Nephron (organoid): ENCODE results near the gene MFN2.

ENCODE experiments used
- H3K27ac Mint-ChIP-seq, 3 experiments: 2 replicates each; pipeline ENCODE4 v1.8.0; 2020; ENCODE audit warnings: mixed read lengths in 3 of 3, mild to moderate bottlenecking in 2 of 3, moderate library complexity in 1 of 3
- H3K27me3 Mint-ChIP-seq: 2 replicates; pipeline ENCODE4 v1.8.0; 2021; ENCODE audit warnings: low read depth, mild to moderate bottlenecking, moderate library complexity, mixed read lengths
- H3K36me3 Mint-ChIP-seq: 2 replicates; pipeline ENCODE4 v1.8.0; 2020; ENCODE audit warnings: low read depth, mixed read lengths
- H3K4me1 Mint-ChIP-seq: 2 replicates; pipeline ENCODE4 v1.8.0; 2020; ENCODE audit warnings: mixed read lengths
- H3K4me3 Mint-ChIP-seq, 3 experiments: 2 replicates each; pipeline ENCODE4 v1.8.0; 2020; ENCODE audit warnings: mild to moderate bottlenecking in 3 of 3, mixed read lengths in 3 of 3, moderate library complexity in 2 of 3
- H3K9me3 Mint-ChIP-seq: 2 replicates; pipeline ENCODE4 v1.8.0; 2020; ENCODE audit warnings: mixed read lengths
- TF ChIP-seq, protein P1 (sequence below), 3 experiments: fragments of 200-600 bp; sonication (generic); IDR thresholded peaks; one replicate each; pipeline ENCODE4 v1.5.0; 2021; ENCODE audit warnings: antibody characterized with exemption in 3 of 3; ENCODE audit not compliant: unreplicated experiment in 3 of 3

Gene MFN2

DNA sequence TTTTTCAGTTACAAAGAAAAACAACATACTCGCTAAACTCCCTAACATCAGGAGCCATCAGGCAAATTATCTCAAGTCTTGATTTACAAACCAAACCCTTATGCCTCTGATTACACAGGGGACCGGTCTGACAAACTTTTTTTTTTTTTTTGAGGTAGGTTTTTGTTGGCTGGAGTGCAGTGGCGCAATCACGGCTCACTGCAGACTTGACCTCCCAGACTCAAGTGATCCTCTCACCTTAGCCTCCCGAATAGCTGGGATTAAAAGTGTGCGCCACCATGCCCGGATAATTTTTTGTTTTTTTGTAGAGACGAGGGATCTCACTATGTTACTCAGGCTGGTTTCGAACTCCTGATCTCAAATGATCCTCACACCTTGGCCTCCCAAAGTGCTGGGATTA is 35.3 kb downstream of the MFN2 start:
- peaks cover 23% of the 10 kb centered on the region for H3K4me1 Mint-ChIP-seq
- no peaks in the 10 kb centered on the region for H3K9me3 Mint-ChIP-seq
- TF ChIP-seq, protein P1, sequence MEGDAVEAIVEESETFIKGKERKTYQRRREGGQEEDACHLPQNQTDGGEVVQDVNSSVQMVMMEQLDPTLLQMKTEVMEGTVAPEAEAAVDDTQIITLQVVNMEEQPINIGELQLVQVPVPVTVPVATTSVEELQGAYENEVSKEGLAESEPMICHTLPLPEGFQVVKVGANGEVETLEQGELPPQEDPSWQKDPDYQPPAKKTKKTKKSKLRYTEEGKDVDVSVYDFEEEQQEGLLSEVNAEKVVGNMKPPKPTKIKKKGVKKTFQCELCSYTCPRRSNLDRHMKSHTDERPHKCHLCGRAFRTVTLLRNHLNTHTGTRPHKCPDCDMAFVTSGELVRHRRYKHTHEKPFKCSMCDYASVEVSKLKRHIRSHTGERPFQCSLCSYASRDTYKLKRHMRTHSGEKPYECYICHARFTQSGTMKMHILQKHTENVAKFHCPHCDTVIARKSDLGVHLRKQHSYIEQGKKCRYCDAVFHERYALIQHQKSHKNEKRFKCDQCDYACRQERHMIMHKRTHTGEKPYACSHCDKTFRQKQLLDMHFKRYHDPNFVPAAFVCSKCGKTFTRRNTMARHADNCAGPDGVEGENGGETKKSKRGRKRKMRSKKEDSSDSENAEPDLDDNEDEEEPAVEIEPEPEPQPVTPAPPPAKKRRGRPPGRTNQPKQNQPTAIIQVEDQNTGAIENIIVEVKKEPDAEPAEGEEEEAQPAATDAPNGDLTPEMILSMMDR (IDR thresholded peaks at IDR 0.05; ENCODE audit: unreplicated experiment in 3 of 3) = no peak
- H3K4me3 Mint-ChIP-seq = no peak overlapping the region
- H3K27me3 Mint-ChIP-seq = no peaks in the 10 kb centered on the region
- no peak overlapping the region for H3K27ac Mint-ChIP-seq
- H3K36me3 Mint-ChIP-seq = peaks cover 34% of the 10 kb centered on the region

DNA sequence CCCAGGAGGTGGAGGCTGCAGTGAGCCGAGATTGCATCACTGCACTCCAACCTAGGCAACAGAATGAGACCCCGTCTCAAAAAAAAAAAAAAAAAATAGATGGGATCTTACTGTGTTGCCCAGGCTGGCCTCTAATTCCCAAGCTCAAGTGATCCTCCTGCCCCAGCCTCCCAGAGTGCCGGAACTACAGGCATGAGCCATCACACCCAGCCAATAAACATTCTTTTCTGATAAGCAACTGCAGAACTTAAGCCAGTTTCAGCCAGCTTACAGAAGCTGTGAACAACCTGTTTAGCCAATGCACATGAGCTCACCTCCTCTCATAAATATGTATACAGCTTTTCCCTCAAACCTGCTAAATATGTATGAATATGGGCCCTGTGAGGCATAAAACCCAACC is 35.9 kb downstream of the MFN2 start:
- TF ChIP-seq, protein P1 (IDR thresholded peaks at IDR 0.05; ENCODE audit: unreplicated experiment in 3 of 3) = no peak
- Mint-ChIP-seq H3K27ac (peak overlapping the region in 2 of 3 experiments; percentile 5 to 21), H3K36me3 (peaks cover 28% of the 10 kb centered on the region), H3K27me3 (no peaks in the 10 kb centered on the region), H3K9me3 (no peaks in the 10 kb centered on the region), H3K4me3 (peak overlapping the region in 1 of 3 experiments; percentile 41), H3K4me1 (peaks cover 23% of the 10 kb centered on the region)

DNA sequence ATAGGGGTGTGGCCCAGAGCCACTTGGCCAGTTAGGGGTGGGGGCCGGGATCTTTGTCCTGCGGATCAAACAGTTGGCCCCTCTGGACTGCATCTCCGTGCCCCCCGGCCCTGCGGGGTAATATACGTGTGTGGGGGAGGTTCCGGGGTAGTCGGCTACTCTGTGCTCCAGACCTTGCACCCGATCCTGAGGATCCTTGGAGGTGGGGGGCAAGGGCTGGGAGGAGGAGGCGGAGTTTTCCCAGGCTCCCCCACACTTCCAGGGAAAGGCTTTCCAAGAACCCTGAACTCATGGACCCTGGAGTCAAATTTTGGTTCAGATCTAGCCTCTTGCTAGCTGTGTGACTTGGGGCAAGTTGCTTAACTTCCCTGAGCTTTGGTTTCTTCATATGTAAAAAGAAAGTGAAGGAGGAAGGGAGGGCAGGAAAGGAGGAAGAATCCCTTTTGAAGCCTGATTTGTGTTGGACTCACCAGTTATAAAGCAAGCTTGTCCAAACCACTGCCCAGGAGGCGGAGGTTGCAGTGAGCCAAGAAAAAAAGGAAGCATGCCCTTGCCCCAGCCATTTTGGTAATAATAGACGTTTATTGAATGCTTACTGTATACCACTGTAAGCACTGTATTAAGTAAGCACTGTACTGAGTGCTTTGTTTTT is 39.7 kb downstream of the MFN2 start:
- no peaks in the 10 kb centered on the region for H3K27me3 Mint-ChIP-seq
- TF ChIP-seq, protein P1 (IDR thresholded peaks at IDR 0.05; ENCODE audit: unreplicated experiment in 3 of 3) = no peak
- peak overlapping the region in 1 of 3 experiments; percentile 77 for H3K27ac Mint-ChIP-seq
- no peaks in the 10 kb centered on the region for H3K9me3 Mint-ChIP-seq
- H3K36me3 Mint-ChIP-seq = peaks cover 10% of the 10 kb centered on the region
- H3K4me3 Mint-ChIP-seq = peak overlapping the region; percentile 79 to 82 (median 82)
- no peaks in the 10 kb centered on the region for H3K4me1 Mint-ChIP-seq

DNA sequence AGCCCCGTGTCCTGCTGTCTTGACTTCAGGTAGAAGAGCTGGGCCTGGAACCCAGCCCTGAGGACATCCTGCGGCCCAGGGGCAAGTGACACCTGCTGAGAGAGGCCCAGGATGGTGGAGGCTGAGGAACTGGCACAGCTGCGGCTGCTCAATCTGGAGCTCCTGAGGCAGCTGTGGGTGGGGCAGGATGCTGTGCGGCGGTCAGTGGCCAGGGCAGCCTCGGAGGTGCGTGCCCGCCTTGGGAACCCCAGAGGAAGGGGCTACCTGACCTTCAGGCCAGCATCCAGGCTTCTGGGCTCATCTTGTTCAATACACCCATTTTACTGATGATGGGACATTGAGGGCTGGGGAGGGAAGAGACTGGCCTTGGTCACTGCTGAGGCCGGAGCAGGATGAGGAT is 41.4 kb downstream of the MFN2 start:
- Mint-ChIP-seq H3K27me3 (peaks cover 4% of the 10 kb centered on the region), H3K27ac (no peak overlapping the region), H3K4me3 (peak overlapping the region in 1 of 3 experiments; percentile 14), H3K9me3 (no peaks in the 10 kb centered on the region), H3K36me3 (peaks cover 21% of the 10 kb centered on the region), H3K4me1 (no peaks in the 10 kb centered on the region)
- TF ChIP-seq, protein P1 (IDR thresholded peaks at IDR 0.05; ENCODE audit: unreplicated experiment in 3 of 3) = no peak

DNA sequence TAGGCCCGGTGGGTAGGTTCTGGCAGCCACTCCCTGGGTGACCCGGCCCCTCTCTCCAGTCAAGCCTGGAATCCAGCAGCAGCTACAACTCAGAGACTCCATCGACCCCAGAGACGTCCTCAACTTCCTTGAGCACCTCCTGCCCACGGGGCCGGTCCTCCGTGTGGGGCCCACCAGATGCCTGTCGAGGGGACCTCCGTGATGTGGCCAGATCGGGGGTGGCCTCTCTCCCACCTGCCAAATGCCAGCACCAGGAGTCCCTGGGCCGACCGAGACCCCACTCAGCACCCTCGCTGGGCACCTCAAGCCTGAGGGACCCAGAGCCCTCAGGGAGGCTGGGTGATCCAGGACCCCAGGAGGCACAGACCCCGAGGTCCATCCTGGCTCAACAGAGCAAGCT is 41.8 kb downstream of the MFN2 start:
- no peaks in the 10 kb centered on the region for H3K4me1 Mint-ChIP-seq
- peaks cover 25% of the 10 kb centered on the region for H3K36me3 Mint-ChIP-seq
- H3K4me3 Mint-ChIP-seq = peak overlapping the region in 1 of 3 experiments; percentile 14
- H3K27me3 Mint-ChIP-seq = peaks cover 4% of the 10 kb centered on the region
- no peak overlapping the region for H3K27ac Mint-ChIP-seq
- H3K9me3 Mint-ChIP-seq = no peaks in the 10 kb centered on the region
- TF ChIP-seq, protein P1 (IDR thresholded peaks at IDR 0.05; ENCODE audit: unreplicated experiment in 3 of 3) = no peak

DNA sequence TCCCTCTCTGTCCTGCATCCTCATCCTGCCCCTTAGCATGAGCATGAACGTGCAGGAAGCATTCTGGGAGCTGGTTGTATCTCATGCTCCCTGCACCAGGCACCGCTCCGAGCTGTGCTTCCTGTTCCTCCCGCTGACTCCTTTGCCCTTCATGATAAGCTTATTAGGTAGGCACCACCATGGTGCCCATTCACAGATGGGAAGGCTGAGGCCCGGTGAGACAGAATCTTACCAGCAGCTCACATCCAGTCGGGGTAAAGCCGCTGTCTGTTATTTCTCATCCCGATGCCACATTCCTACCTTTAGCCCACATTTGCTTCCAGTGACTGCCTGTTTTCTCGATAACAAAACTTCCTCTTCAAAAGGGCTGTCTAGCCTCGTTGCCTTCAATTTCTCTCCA is 46.3 kb downstream of the MFN2 start:
- TF ChIP-seq, protein P1 (IDR thresholded peaks at IDR 0.05; ENCODE audit: unreplicated experiment in 3 of 3) = no peak
- no peaks in the 10 kb centered on the region for H3K4me1 Mint-ChIP-seq

More for the DNA sequence above, 46.3 kb downstream of the MFN2 start:
- H3K27me3 Mint-ChIP-seq = peaks cover 4% of the 10 kb centered on the region
- H3K36me3 Mint-ChIP-seq = peaks cover 37% of the 10 kb centered on the region
- H3K27ac Mint-ChIP-seq = no peak overlapping the region
- H3K9me3 Mint-ChIP-seq = no peaks in the 10 kb centered on the region
- H3K4me3 Mint-ChIP-seq = no peak overlapping the region
